Glutamatergic neuron (in vitro differentiated cells): Measurements from ENCODE around the gene MYCBPAP. TPM values are rescaled to one million over a fixed set of nuclear protein-coding genes. Genes with fewer than 3 reads are reported as not detected.

ENCODE experiments used
- DNase-seq: peaks from one replicate; pipeline ENCODE4 v3.0.0; 2022
- H3K27ac Mint-ChIP-seq: one replicate; pipeline ENCODE4 v1.8.0; 2020; ENCODE audit warnings: mild to moderate bottlenecking, mixed read lengths, inconsistent platforms; ENCODE audit not compliant: unreplicated experiment
- H3K27me3 Mint-ChIP-seq: one replicate; pipeline ENCODE4 v1.8.0; 2020; ENCODE audit warnings: mild to moderate bottlenecking, moderate library complexity, mixed read lengths, inconsistent platforms; ENCODE audit not compliant: unreplicated experiment
- H3K36me3 Mint-ChIP-seq: one replicate; pipeline ENCODE4 v1.8.0; 2020; ENCODE audit warnings: mild to moderate bottlenecking, mixed read lengths, inconsistent platforms; ENCODE audit not compliant: unreplicated experiment
- H3K4me1 Mint-ChIP-seq: one replicate; pipeline ENCODE4 v1.8.0; 2020; ENCODE audit warnings: mild to moderate bottlenecking, low read depth, mixed read lengths, inconsistent platforms; ENCODE audit not compliant: unreplicated experiment
- H3K4me3 Mint-ChIP-seq: one replicate; pipeline ENCODE4 v1.8.0; 2020; ENCODE audit warnings: mild to moderate bottlenecking, mixed read lengths, inconsistent platforms; ENCODE audit not compliant: unreplicated experiment
- H3K9me3 Mint-ChIP-seq: one replicate; pipeline ENCODE4 v1.8.0; 2020; ENCODE audit warnings: mild to moderate bottlenecking, moderate library complexity, mixed read lengths, inconsistent platforms; ENCODE audit not compliant: unreplicated experiment
- CTCF ChIP-seq: fragments of 200-600 bp; sonication (generic); IDR thresholded peaks from one replicate; pipeline ENCODE4 v1.5.0; 2021; ENCODE audit not compliant: partially characterized antibody, unreplicated experiment
- total RNA-seq: library from RNA; stranded (reverse); fragmentation: NEBNext Ultra II Directional; extraction: Animal tissue kit (Norgen Biotek cat#: 25700); gene quantifications from one replicate; pipeline ENCODE4 v1.2.1, GENCODE V29; 2021; ENCODE audit not compliant: unreplicated experiment

The MYCBPAP gene
- total RNA-seq, 1 donor from 2014 or later = 2.5 TPM

- Mint-ChIP-seq H3K4me1 (peaks cover 13% of the 10 kb centered on the region), H3K27ac (no peak overlapping the region)
- no peak for DNase-seq
Measured at GRCh38 chr17:50522766-50523165, 14.5 kb downstream of the MYCBPAP start.

GRCh38 chr17:50523208-50523607 lies 15.0 kb downstream of the MYCBPAP start:
- no peak for TF ChIP-seq CTCF
- no peak overlapping the region for H3K4me3 Mint-ChIP-seq
- peaks cover 13% of the 10 kb centered on the region for H3K4me1 Mint-ChIP-seq
- no peaks in the 10 kb centered on the region for H3K36me3 Mint-ChIP-seq
- H3K27me3 Mint-ChIP-seq = no peaks in the 10 kb centered on the region
- no peak for DNase-seq
- H3K9me3 Mint-ChIP-seq = no peaks in the 10 kb centered on the region
- H3K27ac Mint-ChIP-seq = no peak overlapping the region

More at GRCh38 chr17:50522766-50523165, 14.5 kb downstream of the MYCBPAP start:
- H3K36me3 Mint-ChIP-seq = no peaks in the 10 kb centered on the region
- TF ChIP-seq CTCF = no peak
- H3K27me3 Mint-ChIP-seq = peaks cover 3% of the 10 kb centered on the region
- no peaks in the 10 kb centered on the region for H3K9me3 Mint-ChIP-seq
- H3K4me3 Mint-ChIP-seq = no peak overlapping the region

- Mint-ChIP-seq H3K27me3 (no peaks in the 10 kb centered on the region), H3K36me3 (no peaks in the 10 kb centered on the region), H3K4me1 (peaks cover 6% of the 10 kb centered on the region), H3K4me3 (no peak overlapping the region), H3K27ac (no peak overlapping the region), H3K9me3 (no peaks in the 10 kb centered on the region)
- TF ChIP-seq CTCF = no peak
- DNase-seq = no peak
Measured at GRCh38 chr17:50524838-50525237, 16.6 kb downstream of the MYCBPAP start.

GRCh38 chr17:50527155-50527762 lies 19.0 kb downstream of the MYCBPAP start:
- no peak for DNase-seq
- no peak for TF ChIP-seq CTCF
- H3K4me3 Mint-ChIP-seq = no peak overlapping the region
- no peak overlapping the region for H3K27ac Mint-ChIP-seq
- peaks cover 4% of the 10 kb centered on the region for H3K27me3 Mint-ChIP-seq
- H3K36me3 Mint-ChIP-seq = no peaks in the 10 kb centered on the region
- peaks cover 3% of the 10 kb centered on the region for H3K4me1 Mint-ChIP-seq
- H3K9me3 Mint-ChIP-seq = no peaks in the 10 kb centered on the region

- H3K4me1 Mint-ChIP-seq = peaks cover 3% of the 10 kb centered on the region
- H3K36me3 Mint-ChIP-seq = no peaks in the 10 kb centered on the region
- H3K9me3 Mint-ChIP-seq = no peaks in the 10 kb centered on the region
- H3K27ac Mint-ChIP-seq = no peak overlapping the region
- H3K4me3 Mint-ChIP-seq = no peak overlapping the region
- TF ChIP-seq CTCF = no peak
- DNase-seq = no peak
- peaks cover 5% of the 10 kb centered on the region for H3K27me3 Mint-ChIP-seq
Measured at GRCh38 chr17:50527949-50528474, 19.8 kb downstream of the MYCBPAP start.
